SK-N-SH (cell line): ENCODE results near the gene RPS6KA1. TPM values are rescaled to one million over a fixed set of nuclear protein-coding genes. Genes with fewer than 3 reads are reported as not detected.

Source experiments
- CTCF ChIA-PET: fragments of 300-600, 350-600 bp; formaldehyde crosslinking; extraction: SDS; loops from one replicate; lab custom pipeline; 2021; lab: Yijun Ruan, JAX
- POLR2A ChIA-PET: fragments of 350-600 bp; sonication (Branson Sonifier 250); formaldehyde crosslinking; extraction: SDS; loops from one replicate; lab custom pipeline; 2020; ENCODE audit warnings: antibody characterized with exemption, inconsistent platforms; lab: Yijun Ruan, JAX
- DNase-seq: peaks from one replicate; pipeline ENCODE4 v3.0.0; 2012
- H2AFZ ChIP-seq: fragments of 200-600 bp; sonication (generic); 2 replicates; pipeline ENCODE4 v1.8.1; 2016; ENCODE audit warnings: antibody characterized with exemption, mild to moderate bottlenecking, low read depth
- H3F3A ChIP-seq: fragments of 200-600 bp; sonication (generic); replicated peaks from 2 replicates; pipeline ENCODE3; 2016; ENCODE audit warnings: antibody characterized with exemption, mild to moderate bottlenecking; ENCODE audit not compliant: insufficient read depth
- H3K27ac ChIP-seq, 2 experiments: fragments of 200-500 bp in 1 of 2; fragments of 200-600 bp in 1 of 2; sonication (Bioruptor generic) in 1 of 2; sonication (generic), shearing (Covaris generic) in 1 of 2; 2 replicates each; pipeline versions ENCODE4 v1.5.1 to v1.6.1; 2014 to 2016; ENCODE audit warnings: low read depth in 2 of 2, inconsistent platforms in 1 of 2, low read length in 1 of 2, mild to moderate bottlenecking in 1 of 2, mixed read lengths in 1 of 2
- H3K27me3 ChIP-seq: fragments of 200-600 bp; sonication (generic), shearing (Covaris generic); 2 replicates; pipeline ENCODE4 v1.6.1; 2016; ENCODE audit warnings: mixed run types; ENCODE audit not compliant: insufficient read depth
- H3K36me3 ChIP-seq, 2 experiments: fragments of 200-500 bp in 1 of 2; fragments of 200-600 bp in 1 of 2; sonication (Bioruptor generic) in 1 of 2; sonication (generic) in 1 of 2; replicated peaks in 1 of 2; 2 replicates each; pipeline versions ENCODE3 to v1.5.1; 2014 to 2016; ENCODE audit warnings: low read length in 1 of 2, mild to moderate bottlenecking in 1 of 2; ENCODE audit not compliant: insufficient read depth in 2 of 2, control insufficient read depth in 1 of 2
- H3K4me1 ChIP-seq, 2 experiments: fragments of 200-500 bp in 1 of 2; fragments of 200-600 bp in 1 of 2; sonication (Bioruptor generic) in 1 of 2; sonication (generic), shearing (Covaris generic) in 1 of 2; 2 replicates each; pipeline versions ENCODE4 v1.5.1 to v1.6.1; 2014 to 2016; ENCODE audit warnings: low read depth in 1 of 2, low read length in 1 of 2, mixed run types in 1 of 2; ENCODE audit not compliant: insufficient read depth in 2 of 2, control insufficient read depth in 1 of 2
- H3K4me2 ChIP-seq: fragments of 200-600 bp; sonication (generic), shearing (Covaris generic); 2 replicates; pipeline ENCODE4 v1.6.1; 2017; ENCODE audit warnings: mixed run types
- H3K4me3 ChIP-seq, 2 experiments: fragments of 200-500 bp in 1 of 2; fragments of 200-600 bp in 1 of 2; sonication (Bioruptor generic) in 1 of 2; sonication (generic), shearing (Covaris generic) in 1 of 2; 2 replicates each; pipeline versions ENCODE4 v1.5.1 to v1.8.1; 2014 to 2016; ENCODE audit warnings: low read depth in 2 of 2, inconsistent platforms in 1 of 2, low read length in 1 of 2, mild to moderate bottlenecking in 1 of 2, mixed read lengths in 1 of 2, moderate library complexity in 1 of 2
- H3K79me2 ChIP-seq: fragments of 200-600 bp; sonication (generic); 2 replicates; pipeline ENCODE4 v1.8.1; 2017; ENCODE audit warnings: mild to moderate bottlenecking; ENCODE audit not compliant: insufficient read depth
- H3K9ac ChIP-seq: fragments of 200-600 bp; sonication (generic); 2 replicates; pipeline ENCODE4 v1.6.1; 2017; ENCODE audit warnings: mixed run types
- H3K9me2 ChIP-seq: fragments of 200-600 bp; sonication (generic); 2 replicates; pipeline ENCODE4 v1.6.1; 2017; ENCODE audit warnings: mixed run types
- H3K9me3 ChIP-seq: fragments of 200-600 bp; sonication (generic); 2 replicates; pipeline ENCODE4 v1.6.1; 2017; ENCODE audit warnings: mixed run types, mild to moderate bottlenecking, moderate library complexity
- H4K20me1 ChIP-seq: fragments of 200-600 bp; sonication (generic); 2 replicates; pipeline ENCODE4 v1.6.1; 2017; ENCODE audit warnings: mild to moderate bottlenecking, mixed run types; ENCODE audit not compliant: insufficient read depth
- ELF1 ChIP-seq: IDR thresholded peaks from 2 replicates; pipeline ENCODE4 v1.4.0; 2012
- EZH2phosphoT487 ChIP-seq: fragments of 200-600 bp; sonication (generic); IDR thresholded peaks from 2 replicates; pipeline ENCODE4 v1.6.1; 2017; ENCODE audit warnings: low read depth, mixed run types, mild to moderate bottlenecking, antibody characterized with exemption, moderate library complexity, borderline replicate concordance
- FOXJ3 ChIP-seq: sonication (generic); formaldehyde crosslinking; IDR thresholded peaks from 2 replicates; pipeline ENCODE4 v1.5.1; 2020; ENCODE audit warnings: mild to moderate bottlenecking, missing genetic modification reagents
- FOXM1 ChIP-seq: IDR thresholded peaks from 2 replicates; pipeline ENCODE4 v1.4.0; 2012; ENCODE audit warnings: low read depth, mild to moderate bottlenecking
- GABPA ChIP-seq: IDR thresholded peaks from 2 replicates; pipeline ENCODE4 v1.4.0; 2012; ENCODE audit warnings: low read depth, mild to moderate bottlenecking
- JUND ChIP-seq: IDR thresholded peaks from 2 replicates; pipeline ENCODE4 v1.4.0; 2012
- MAX ChIP-seq: IDR thresholded peaks from 2 replicates; pipeline ENCODE4 v1.4.0; 2012; ENCODE audit warnings: low read depth
- MEF2A ChIP-seq: IDR thresholded peaks from 2 replicates; pipeline ENCODE4 v1.4.0; 2012; ENCODE audit warnings: low read depth, borderline replicate concordance
- NFIC ChIP-seq: IDR thresholded peaks from 2 replicates; pipeline ENCODE4 v1.4.0; 2012; ENCODE audit warnings: borderline replicate concordance
- NRF1 ChIP-seq: IDR thresholded peaks from 2 replicates; pipeline ENCODE4 v1.6.1; 2012; ENCODE audit warnings: low read depth, mild to moderate bottlenecking, low read length
- RAD21 ChIP-seq: IDR thresholded peaks from 2 replicates; pipeline ENCODE4 v1.6.1; 2012; ENCODE audit warnings: mild to moderate bottlenecking, low read length
- REST ChIP-seq: IDR thresholded peaks from 2 replicates; pipeline ENCODE4 v1.6.1; 2012; ENCODE audit warnings: mild to moderate bottlenecking, low read depth, low read length, moderate library complexity
- RFX5 ChIP-seq: IDR thresholded peaks from 2 replicates; pipeline ENCODE4 v1.6.1; 2012; ENCODE audit warnings: mild to moderate bottlenecking, improper control_type of control experiment, low read length
- RXRA ChIP-seq: IDR thresholded peaks from 2 replicates; pipeline ENCODE4 v1.4.0; 2012; ENCODE audit warnings: low read depth, mild to moderate bottlenecking, borderline replicate concordance
- SIN3A ChIP-seq: IDR thresholded peaks from 2 replicates; pipeline ENCODE4 v1.6.1; 2012; ENCODE audit warnings: low read depth, mild to moderate bottlenecking, low read length, moderate library complexity, borderline replicate concordance
- TCF12 ChIP-seq: IDR thresholded peaks from 2 replicates; pipeline ENCODE4 v1.4.0; 2012
- USF1 ChIP-seq: IDR thresholded peaks from 2 replicates; pipeline ENCODE4 v1.4.0; 2012; ENCODE audit warnings: low read depth, borderline replicate concordance
- USF2 ChIP-seq: fragments of 150-350 bp; IDR thresholded peaks from 2 replicates; pipeline ENCODE4 v1.6.1; 2017; ENCODE audit warnings: antibody characterized with exemption, low read length, low read depth, borderline replicate concordance
- YY1 ChIP-seq: IDR thresholded peaks from 2 replicates; pipeline ENCODE4 v1.4.0; 2012; ENCODE audit warnings: low read depth, mild to moderate bottlenecking
- WGBS: methylation state at CpG from one replicate; pipeline ENCODE4 v1.1.6; 2017; ENCODE audit warnings: low lambda C conversion rate; 5-methylcytosine and 5-hydroxymethylcytosine counted together
- polyA plus RNA-seq, 3 experiments: library from polyadenylated mRNA; depleted of rRNA; stranded (reverse); fragments of >200 nt; gene quantifications; 2 replicates each; pipeline ENCODE4 v1.2.3, GENCODE V29; 2012
- TF ChIP-seq, protein P1 (sequence below): fragments of 150-350 bp; IDR thresholded peaks from 2 replicates; pipeline ENCODE4 v1.6.1; 2016; ENCODE audit warnings: mild to moderate bottlenecking, low read depth, low read length
- TF ChIP-seq, protein P2 (sequence below): fragments of 200-600 bp; sonication (generic); IDR thresholded peaks from 2 replicates; pipeline ENCODE4 v1.6.1; 2017; ENCODE audit warnings: antibody characterized with exemption, mild to moderate bottlenecking, moderate library complexity

Gene RPS6KA1
- polyA plus RNA-seq, 1 of the 3 experiments (the other 2 are of a cell fraction) = 9.7 TPM

DNA sequence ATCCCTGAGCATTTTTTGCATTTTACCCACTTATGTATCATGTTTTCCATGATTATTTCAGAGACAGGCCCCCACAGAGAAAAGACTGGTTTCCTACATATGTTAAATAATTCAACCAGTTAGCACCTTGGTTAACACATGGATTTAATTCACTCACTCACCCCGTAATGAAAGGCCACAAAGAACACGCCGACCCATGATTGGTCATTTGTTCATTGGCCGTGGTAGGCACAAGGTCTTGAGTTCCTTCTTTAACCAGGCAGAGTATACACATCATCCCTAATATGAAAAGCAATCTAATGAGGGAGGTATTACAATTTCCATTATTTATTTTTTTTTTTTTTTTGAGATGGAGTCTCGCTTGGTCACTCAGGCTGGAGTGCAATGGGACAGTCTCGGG lies 50.6 kb downstream of the RPS6KA1 start:
- no peaks in the 10 kb centered on the region for H3K79me2 ChIP-seq
- no peak overlapping the region for H3K27ac ChIP-seq
- H3K9me3 ChIP-seq = no peaks in the 10 kb centered on the region
- H3K4me2 ChIP-seq = no peak overlapping the region
- DNase-seq = no peak
- no peaks in the 10 kb centered on the region for H3K27me3 ChIP-seq
- H3K36me3 ChIP-seq = no peaks in the 10 kb centered on the region
- H3K4me1 ChIP-seq = no peaks in the 10 kb centered on the region
- no peak overlapping the region for H3K4me3 ChIP-seq
- TF ChIP-seq FOXJ3 (CRISPR knock-in tag) = no peak
- TF ChIP-seq RXRA = no peak
- TF ChIP-seq EZH2phosphoT487 = no peak
- no peak for TF ChIP-seq TCF12
- no peak for TF ChIP-seq GABPA
- no peak for TF ChIP-seq MEF2A
- no peak for TF ChIP-seq JUND
- TF ChIP-seq NRF1 = no peak
- TF ChIP-seq, protein P1, sequence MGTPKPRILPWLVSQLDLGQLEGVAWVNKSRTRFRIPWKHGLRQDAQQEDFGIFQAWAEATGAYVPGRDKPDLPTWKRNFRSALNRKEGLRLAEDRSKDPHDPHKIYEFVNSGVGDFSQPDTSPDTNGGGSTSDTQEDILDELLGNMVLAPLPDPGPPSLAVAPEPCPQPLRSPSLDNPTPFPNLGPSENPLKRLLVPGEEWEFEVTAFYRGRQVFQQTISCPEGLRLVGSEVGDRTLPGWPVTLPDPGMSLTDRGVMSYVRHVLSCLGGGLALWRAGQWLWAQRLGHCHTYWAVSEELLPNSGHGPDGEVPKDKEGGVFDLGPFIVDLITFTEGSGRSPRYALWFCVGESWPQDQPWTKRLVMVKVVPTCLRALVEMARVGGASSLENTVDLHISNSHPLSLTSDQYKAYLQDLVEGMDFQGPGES = no peak
- no peaks in the 10 kb centered on the region for H4K20me1 ChIP-seq
- ChIA-PET CTCF (no interaction called here), POLR2A (no interaction called here)
- H3K9ac ChIP-seq = no peak overlapping the region
- no peaks in the 10 kb centered on the region for H3K9me2 ChIP-seq
- H3F3A ChIP-seq = no peaks in the 10 kb centered on the region
- no peak overlapping the region for H2AFZ ChIP-seq
- WGBS = 83% methylated on average over 6 of the region's 6 CpGs

DNA sequence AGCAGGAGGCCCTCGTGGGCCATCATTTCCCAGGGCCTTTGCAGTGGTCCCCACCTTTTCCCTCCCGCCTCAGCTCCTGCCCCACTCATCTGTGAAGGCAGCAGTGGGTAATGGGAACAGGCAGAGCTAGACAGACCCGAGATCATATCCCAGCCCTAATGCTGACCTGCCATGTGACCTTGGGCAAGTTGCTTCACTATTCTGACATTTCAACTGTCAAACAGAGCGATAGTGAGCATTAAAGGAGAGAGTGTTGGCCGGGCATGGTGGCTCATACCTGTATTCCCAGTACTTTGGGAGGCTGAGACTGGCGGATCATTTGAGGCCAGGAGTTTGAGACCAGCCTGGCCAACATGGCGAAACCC lies 51.7 kb downstream of the RPS6KA1 start:
- H3K27me3 ChIP-seq = no peaks in the 10 kb centered on the region
- CTCF ChIA-PET = interaction anchor here (0.7 to 1.6 kb wide), 2 partner anchors 80 to 299 kb away, joined by 3 to 6 read pairs; no protein-coding TSS in a partner anchor
- no peak overlapping the region for H2AFZ ChIP-seq
- H3K4me1 ChIP-seq = no peaks in the 10 kb centered on the region
- H3K9me3 ChIP-seq = no peaks in the 10 kb centered on the region
- DNase-seq = no peak
- no peak overlapping the region for H3K4me3 ChIP-seq
- H4K20me1 ChIP-seq = no peaks in the 10 kb centered on the region
- POLR2A ChIA-PET = no interaction called here
- no peak overlapping the region for H3K4me2 ChIP-seq
- no peaks in the 10 kb centered on the region for H3K36me3 ChIP-seq
- H3K27ac ChIP-seq = no peak overlapping the region
- no peak overlapping the region for H3K9ac ChIP-seq
- no peaks in the 10 kb centered on the region for H3K9me2 ChIP-seq
- H3K79me2 ChIP-seq = no peaks in the 10 kb centered on the region
- no peaks in the 10 kb centered on the region for H3F3A ChIP-seq
- 68% methylated on average over 7 of the region's 7 CpGs for WGBS
- TF ChIP-seq ELF1 (no peak), RFX5 (no peak), RAD21 (no peak), YY1 (no peak), FOXM1 (no peak), NFIC (no peak), MAX (no peak), USF1 (no peak), MEF2A (no peak), SIN3A (no peak), REST (no peak), USF2 (no peak)
- TF ChIP-seq, protein P2, sequence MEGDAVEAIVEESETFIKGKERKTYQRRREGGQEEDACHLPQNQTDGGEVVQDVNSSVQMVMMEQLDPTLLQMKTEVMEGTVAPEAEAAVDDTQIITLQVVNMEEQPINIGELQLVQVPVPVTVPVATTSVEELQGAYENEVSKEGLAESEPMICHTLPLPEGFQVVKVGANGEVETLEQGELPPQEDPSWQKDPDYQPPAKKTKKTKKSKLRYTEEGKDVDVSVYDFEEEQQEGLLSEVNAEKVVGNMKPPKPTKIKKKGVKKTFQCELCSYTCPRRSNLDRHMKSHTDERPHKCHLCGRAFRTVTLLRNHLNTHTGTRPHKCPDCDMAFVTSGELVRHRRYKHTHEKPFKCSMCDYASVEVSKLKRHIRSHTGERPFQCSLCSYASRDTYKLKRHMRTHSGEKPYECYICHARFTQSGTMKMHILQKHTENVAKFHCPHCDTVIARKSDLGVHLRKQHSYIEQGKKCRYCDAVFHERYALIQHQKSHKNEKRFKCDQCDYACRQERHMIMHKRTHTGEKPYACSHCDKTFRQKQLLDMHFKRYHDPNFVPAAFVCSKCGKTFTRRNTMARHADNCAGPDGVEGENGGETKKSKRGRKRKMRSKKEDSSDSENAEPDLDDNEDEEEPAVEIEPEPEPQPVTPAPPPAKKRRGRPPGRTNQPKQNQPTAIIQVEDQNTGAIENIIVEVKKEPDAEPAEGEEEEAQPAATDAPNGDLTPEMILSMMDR = no peak
